HL-60 (cell line): ENCODE data around the gene EXOC6B.

Experiments
- CTCF ChIP-seq: IDR thresholded peaks from one replicate; pipeline ENCODE4 v1.5.1; 2011; ENCODE audit warnings: low read length, control low read depth, inconsistent platforms; ENCODE audit not compliant: insufficient read depth
- REST ChIP-seq: IDR thresholded peaks from 2 replicates; pipeline ENCODE4 v1.6.1; 2012; ENCODE audit warnings: low read depth; ENCODE audit not compliant: insufficient replicate concordance

- TF ChIP-seq CTCF (no peak), REST (no peak)
Observed at GRCh38 chr2:72722492-72723070, 103.3 kb downstream of the EXOC6B start.
